Muscle layer of duodenum (tissue), 2 donors: ENCODE data around the gene CDH3.
A peak's percentile ranks its signal among the peaks of the same experiment; 100 is the strongest.

Source experiments
- H3K27ac ChIP-seq: one replicate; pipeline ENCODE4 v1.7.0; 2013; ENCODE audit warnings: mild to moderate bottlenecking, low read length
- H3K27me3 ChIP-seq: one replicate; pipeline ENCODE4 v1.7.0; 2013; ENCODE audit warnings: low read depth, mild to moderate bottlenecking, control low read depth, low read length
- H3K36me3 ChIP-seq, 2 donors: one replicate each; pipeline ENCODE4 v1.7.0; 2013; ENCODE audit warnings: low read length in 2 of 2, control low read depth in 1 of 2, mild to moderate bottlenecking in 1 of 2; ENCODE audit not compliant: insufficient read depth in 2 of 2, control insufficient read depth in 1 of 2
- H3K4me1 ChIP-seq, 2 donors: one replicate each; pipeline ENCODE4 v1.7.0; 2013; ENCODE audit warnings: low read length in 2 of 2, mild to moderate bottlenecking in 2 of 2, control low read depth in 1 of 2, moderate library complexity in 1 of 2; ENCODE audit not compliant: insufficient read depth in 2 of 2, control insufficient read depth in 1 of 2
- H3K4me3 ChIP-seq, 2 donors: one replicate each; pipeline ENCODE4 v1.7.0; 2013; ENCODE audit warnings: low read length in 2 of 2, low read depth in 1 of 2, mild to moderate bottlenecking in 1 of 2
- H3K9me3 ChIP-seq, 2 donors: one replicate each; pipeline ENCODE4 v1.7.0; 2013; ENCODE audit warnings: low read length in 2 of 2, control low read depth in 1 of 2, mild to moderate bottlenecking in 1 of 2; ENCODE audit not compliant: control insufficient read depth in 1 of 2
- donor health status: healthy.

Gene CDH3

GRCh38 chr16:68740628-68741346, 95.7 kb downstream of the CDH3 start:
- H3K27ac ChIP-seq: peak overlapping the region; percentile 69
- H3K36me3 ChIP-seq: no peaks in the 10 kb centered on the region
- H3K27me3 ChIP-seq: peaks cover 13% of the 10 kb centered on the region
- H3K4me3 ChIP-seq: no peak overlapping the region
- H3K9me3 ChIP-seq: no peaks in the 10 kb centered on the region
- peaks cover 10 to 15% of the 10 kb centered on the region in 2 donors for H3K4me1 ChIP-seq

- H3K9me3 ChIP-seq: no peaks in the 10 kb centered on the region
- H3K27me3 ChIP-seq: no peaks in the 10 kb centered on the region
- peak overlapping the region; percentile 84 for H3K27ac ChIP-seq
- no peak overlapping the region for H3K4me3 ChIP-seq
- H3K36me3 ChIP-seq: no peaks in the 10 kb centered on the region
- peaks cover 0 to 10% of the 10 kb centered on the region in 2 donors for H3K4me1 ChIP-seq
These were observed 98.6 kb downstream of the CDH3 start for GRCh38 chr16:68743664-68744063.

GRCh38 chr16:68744744-68745280, 99.7 kb downstream of the CDH3 start:
- H3K27me3 ChIP-seq: no peaks in the 10 kb centered on the region

GRCh38 chr16:68746951-68747350, 101.8 kb downstream of the CDH3 start:
- no peaks in the 10 kb centered on the region for H3K9me3 ChIP-seq
- no peaks in the 10 kb centered on the region for H3K27me3 ChIP-seq
- H3K4me1 ChIP-seq: peaks cover 0 to 10% of the 10 kb centered on the region in 2 donors
- H3K36me3 ChIP-seq: no peaks in the 10 kb centered on the region
- H3K4me3 ChIP-seq: no peak overlapping the region
- H3K27ac ChIP-seq: no peak overlapping the region

More at GRCh38 chr16:68744744-68745280, 99.7 kb downstream of the CDH3 start:
- no peaks in the 10 kb centered on the region for H3K9me3 ChIP-seq
- H3K4me3 ChIP-seq: no peak overlapping the region
- no peaks in the 10 kb centered on the region for H3K36me3 ChIP-seq
- H3K4me1 ChIP-seq: peaks cover 0 to 10% of the 10 kb centered on the region in 2 donors
- peak overlapping the region; percentile 84 for H3K27ac ChIP-seq

GRCh38 chr16:68749432-68749831, 104.3 kb downstream of the CDH3 start:
- H3K27ac ChIP-seq: no peak overlapping the region
- no peak overlapping the region for H3K4me3 ChIP-seq
- peaks cover 0 to under 1% of the 10 kb centered on the region in 2 donors for H3K4me1 ChIP-seq
- H3K9me3 ChIP-seq: no peaks in the 10 kb centered on the region
- no peaks in the 10 kb centered on the region for H3K27me3 ChIP-seq
- H3K36me3 ChIP-seq: no peaks in the 10 kb centered on the region
